ENCODE results near the gene DHH.

DNA sequence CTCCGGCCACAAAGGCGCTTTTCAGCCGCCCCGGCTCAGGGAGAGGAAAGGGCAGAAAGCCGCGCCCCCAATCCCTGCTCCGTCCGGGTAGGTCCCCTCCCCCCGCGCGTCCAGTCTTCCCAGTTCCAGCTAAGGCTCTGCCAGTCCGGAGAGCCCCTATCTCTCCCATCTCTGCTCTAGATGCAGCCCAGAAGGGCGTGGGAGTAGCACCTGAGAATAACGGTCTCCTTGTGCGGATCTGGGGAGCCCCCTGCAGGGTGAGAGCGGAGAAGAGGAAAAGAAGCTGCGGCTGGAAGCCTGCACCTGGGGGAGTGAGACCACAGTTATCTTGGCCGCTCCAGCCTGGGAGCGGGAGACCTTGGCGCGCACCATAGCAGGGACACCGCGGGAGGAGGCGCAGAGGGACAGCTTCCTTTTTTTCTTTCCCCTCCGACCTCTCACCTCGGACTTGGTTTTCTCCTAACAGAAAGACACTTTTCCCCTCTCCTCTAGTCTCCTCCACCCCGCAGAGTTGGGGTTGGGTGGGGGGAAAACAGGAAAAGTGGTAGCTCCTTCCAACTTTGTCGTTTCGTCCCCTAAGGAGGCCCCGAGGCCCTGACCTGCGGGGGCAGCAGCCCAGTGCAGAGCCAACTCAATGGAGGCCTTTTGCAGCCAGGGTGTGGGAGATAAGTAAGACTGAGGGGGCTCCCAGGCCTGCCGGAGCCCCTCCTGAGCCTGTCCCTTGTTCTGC, 2.4 kb downstream of the DHH start:
- TF ChIP-seq, protein P1, sequence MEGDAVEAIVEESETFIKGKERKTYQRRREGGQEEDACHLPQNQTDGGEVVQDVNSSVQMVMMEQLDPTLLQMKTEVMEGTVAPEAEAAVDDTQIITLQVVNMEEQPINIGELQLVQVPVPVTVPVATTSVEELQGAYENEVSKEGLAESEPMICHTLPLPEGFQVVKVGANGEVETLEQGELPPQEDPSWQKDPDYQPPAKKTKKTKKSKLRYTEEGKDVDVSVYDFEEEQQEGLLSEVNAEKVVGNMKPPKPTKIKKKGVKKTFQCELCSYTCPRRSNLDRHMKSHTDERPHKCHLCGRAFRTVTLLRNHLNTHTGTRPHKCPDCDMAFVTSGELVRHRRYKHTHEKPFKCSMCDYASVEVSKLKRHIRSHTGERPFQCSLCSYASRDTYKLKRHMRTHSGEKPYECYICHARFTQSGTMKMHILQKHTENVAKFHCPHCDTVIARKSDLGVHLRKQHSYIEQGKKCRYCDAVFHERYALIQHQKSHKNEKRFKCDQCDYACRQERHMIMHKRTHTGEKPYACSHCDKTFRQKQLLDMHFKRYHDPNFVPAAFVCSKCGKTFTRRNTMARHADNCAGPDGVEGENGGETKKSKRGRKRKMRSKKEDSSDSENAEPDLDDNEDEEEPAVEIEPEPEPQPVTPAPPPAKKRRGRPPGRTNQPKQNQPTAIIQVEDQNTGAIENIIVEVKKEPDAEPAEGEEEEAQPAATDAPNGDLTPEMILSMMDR (conservative IDR thresholded peaks at IDR 0.05; ENCODE audit: low read depth, low read length), result peak; percentile 57
- peak; percentile 38 for TF ChIP-seq EZH2 (IDR thresholded peaks at IDR 0.05; ENCODE audit: borderline replicate concordance, low read depth, low read length, poor library complexity, severe bottlenecking)

All from A673 (cell line).